Femur (tissue), 1 donor: ENCODE results near the gene HOXB9.

Experiments used
- DNase-seq: peaks from one replicate; pipeline ENCODE4 v3.0.0-alpha.2; 2017

HOXB9 gene

GRCh38 chr17:48582750-48583069 lies 43.4 kb downstream of the HOXB9 start:
- no peak for DNase-seq

- DNase-seq: no peak
Measured at GRCh38 chr17:48579760-48580554, 46.2 kb downstream of the HOXB9 start.

- DNase-seq: no peak
Measured at GRCh38 chr17:48579471-48579759, 46.7 kb downstream of the HOXB9 start.

- no peak for DNase-seq
Measured at GRCh38 chr17:48578616-48579470, 47.3 kb downstream of the HOXB9 start.

GRCh38 chr17:48577946-48578615 lies 48.1 kb downstream of the HOXB9 start, which contains the start of gene HOXB4:
TSS of gene HOXB4 (minus strand) at chr17:48578350. CDS start at chr17:48578319, 31 bp downstream.
- DNase-seq: peak; percentile 85

GRCh38 chr17:48577330-48577945 lies 48.7 kb downstream of the HOXB9 start:
- DNase-seq: no peak

- DNase-seq: no peak
Measured at GRCh38 chr17:48576479-48577309, 49.5 kb downstream of the HOXB9 start.

- DNase-seq: no peak
Measured at GRCh38 chr17:48575673-48576478, 50.3 kb downstream of the HOXB9 start.

GRCh38 chr17:48575066-48575582 lies 51.0 kb downstream of the HOXB9 start:
- DNase-seq: no peak

- DNase-seq: no peak
Measured at GRCh38 chr17:48574505-48575065, 51.6 kb downstream of the HOXB9 start.

- no peak for DNase-seq
Measured at GRCh38 chr17:48571826-48572417, 54.2 kb downstream of the HOXB9 start.
